ENCODE measurements around the gene B3GALT5. TPM values are rescaled to one million over a fixed set of nuclear protein-coding genes. Genes with fewer than 3 reads are reported as not detected.

B3GALT5 gene
- total RNA-seq, 4 donors from 2014 or later: under 0.01 to 1.2 (median 0.74) TPM

GRCh38 chr21:39633770-39634181 is 21.0 kb downstream of the B3GALT5 start:
- peaks cover 0 to 10% (median 0%) of the 10 kb centered on the region in 4 donors for H3K27me3 ChIP-seq
- H3K4me1 ChIP-seq: peaks cover 0 to 11% (median 4%) of the 10 kb centered on the region in 4 donors
- no peak overlapping the region for H3K4me3 ChIP-seq
- TF ChIP-seq POLR2A (IDR thresholded peaks at IDR 0.05; ENCODE audit: low read depth): no peak
- no peak for TF ChIP-seq CTCF (IDR thresholded peaks at IDR 0.05)
- no peak for TF ChIP-seq EP300 (IDR thresholded peaks at IDR 0.05)
- TF ChIP-seq POLR2AphosphoS5 (IDR thresholded peaks at IDR 0.05): no peak
- intact Hi-C loops (cut with DNase I): no loop called here
- no peaks in the 10 kb centered on the region for H3K9me3 ChIP-seq
- DNase-seq (ENCODE audit: extremely low spot score): peak; percentile 24
- no peaks in the 10 kb centered on the region for H3K36me3 ChIP-seq
- WGBS: 77% methylated on average over 5 of the region's 5 CpGs
- no peak overlapping the region for H3K27ac ChIP-seq (replicated peaks in 1 of 4)

GRCh38 chr21:39634507-39634906 is 21.8 kb downstream of the B3GALT5 start:
- peak; percentile 53 for DNase-seq (ENCODE audit: extremely low spot score)
- no peak overlapping the region for H3K27ac ChIP-seq (replicated peaks in 1 of 4)
- peaks cover 0 to 11% (median 4%) of the 10 kb centered on the region in 4 donors for H3K4me1 ChIP-seq
- H3K27me3 ChIP-seq: peaks cover 0 to 10% (median 0%) of the 10 kb centered on the region in 4 donors
- no peak for TF ChIP-seq POLR2A (IDR thresholded peaks at IDR 0.05; ENCODE audit: low read depth)
- no peak for TF ChIP-seq CTCF (IDR thresholded peaks at IDR 0.05)
- TF ChIP-seq EP300 (IDR thresholded peaks at IDR 0.05): no peak
- TF ChIP-seq POLR2AphosphoS5 (IDR thresholded peaks at IDR 0.05): no peak
- no peaks in the 10 kb centered on the region for H3K9me3 ChIP-seq
- 92% methylated on average over 10 of the region's 10 CpGs for WGBS
- H3K4me3 ChIP-seq: no peak overlapping the region
- intact Hi-C loops (cut with DNase I): no loop called here
- H3K36me3 ChIP-seq: no peaks in the 10 kb centered on the region

GRCh38 chr21:39637197-39637970 is 24.6 kb downstream of the B3GALT5 start:
- DNase-seq (ENCODE audit: extremely low spot score): peak; percentile 77
- H3K27ac ChIP-seq (replicated peaks in 1 of 4): no peak overlapping the region

GRCh38 chr21:39637971-39638240 is 25.2 kb downstream of the B3GALT5 start:
- intact Hi-C loops (cut with DNase I): no loop called here
- peaks cover 0 to 22% (median 0%) of the 10 kb centered on the region in 4 donors for H3K27me3 ChIP-seq
- no peak overlapping the region for H3K27ac ChIP-seq (replicated peaks in 1 of 4)
- no peaks in the 10 kb centered on the region for H3K4me1 ChIP-seq
- H3K36me3 ChIP-seq: no peaks in the 10 kb centered on the region
- no peak overlapping the region for H3K4me3 ChIP-seq
- no peak for DNase-seq (ENCODE audit: extremely low spot score)
- TF ChIP-seq POLR2A (IDR thresholded peaks at IDR 0.05; ENCODE audit: low read depth): no peak
- TF ChIP-seq EP300 (IDR thresholded peaks at IDR 0.05): no peak
- TF ChIP-seq POLR2AphosphoS5 (IDR thresholded peaks at IDR 0.05): no peak
- no peak for TF ChIP-seq CTCF (IDR thresholded peaks at IDR 0.05)
- H3K9me3 ChIP-seq: no peaks in the 10 kb centered on the region
- 90% methylated on average over 5 of the region's 5 CpGs for WGBS

More at GRCh38 chr21:39637197-39637970, 24.6 kb downstream of the B3GALT5 start:
- no peak for TF ChIP-seq EP300 (IDR thresholded peaks at IDR 0.05)
- Histone ChIP-seq H3K4me1 (no peaks in the 10 kb centered on the region), H3K36me3 (no peaks in the 10 kb centered on the region), H3K4me3 (no peak overlapping the region), H3K27me3 (peaks cover 0 to 22% (median 0%) of the 10 kb centered on the region in 4 donors), H3K9me3 (no peaks in the 10 kb centered on the region)
- intact Hi-C loops (cut with DNase I): no loop called here
- 86% methylated on average over 8 of the region's 8 CpGs for WGBS

GRCh38 chr21:39638281-39638680 is 25.5 kb downstream of the B3GALT5 start:
- Histone ChIP-seq H3K27me3 (peaks cover 0 to 22% (median 0%) of the 10 kb centered on the region in 4 donors), H3K4me3 (no peak overlapping the region), H3K27ac (replicated peaks in 1 of 4) (no peak overlapping the region), H3K9me3 (no peaks in the 10 kb centered on the region), H3K4me1 (no peaks in the 10 kb centered on the region), H3K36me3 (no peaks in the 10 kb centered on the region)
- TF ChIP-seq CTCF (IDR thresholded peaks at IDR 0.05) (no peak), EP300 (IDR thresholded peaks at IDR 0.05) (no peak), POLR2AphosphoS5 (IDR thresholded peaks at IDR 0.05) (no peak), POLR2A (IDR thresholded peaks at IDR 0.05; ENCODE audit: low read depth) (no peak)
- intact Hi-C loops (cut with DNase I): no loop called here
- WGBS: 89% methylated on average over 11 of the region's 13 CpGs
- peak; percentile 74 for DNase-seq (ENCODE audit: extremely low spot score)

Measured in esophagus muscularis mucosa (tissue), 4 donors.